Prostate gland (tissue), 2 donors: Measurements from ENCODE around the gene CPT1C.

Source experiments
- POLR2A ChIP-seq: fragments of 450-650 bp; IDR thresholded peaks from one replicate; pipeline ENCODE4 v1.6.1; 2016; ENCODE audit warnings: antibody characterized with exemption, mild to moderate bottlenecking
- POLR2AphosphoS5 ChIP-seq: sonication (generic); formaldehyde crosslinking; IDR thresholded peaks from one replicate; pipeline ENCODE4 v1.6.1; 2017; ENCODE audit warnings: antibody characterized with exemption
- TF ChIP-seq, protein P1 (sequence below), 4 experiments: fragments of 200-600 bp in 2 of 4; fragments of 450-650 bp in 2 of 4; sonication (generic) in 2 of 4; IDR thresholded peaks; 1 replicate in 3 of 4; 2 replicates in 1 of 4; pipeline ENCODE4 v1.5.1; 2016 to 2019; ENCODE audit warnings: antibody characterized with exemption in 4 of 4, mild to moderate bottlenecking in 2 of 4, moderate library complexity in 2 of 4

DNA sequence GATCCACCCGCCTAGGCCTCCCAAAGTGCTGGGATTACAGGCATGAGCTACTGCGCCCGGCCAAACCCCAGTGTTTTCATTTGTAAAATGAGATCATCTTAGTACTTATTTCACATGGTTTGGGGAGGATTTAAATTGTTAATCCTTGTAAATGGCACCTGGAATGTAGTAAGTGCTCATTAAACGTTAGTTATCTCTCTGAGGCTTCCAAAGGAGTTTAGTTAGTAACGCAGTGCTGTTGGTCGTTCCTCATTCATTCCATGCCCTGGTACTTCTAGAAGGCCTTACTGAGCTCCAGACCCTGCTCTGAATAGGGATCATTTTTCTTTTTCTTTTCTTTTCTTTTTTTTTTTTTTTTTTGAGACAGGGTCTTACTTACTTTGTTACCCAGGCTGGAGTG, 5.2 kb downstream of the CPT1C start:
- TF ChIP-seq, protein P1, sequence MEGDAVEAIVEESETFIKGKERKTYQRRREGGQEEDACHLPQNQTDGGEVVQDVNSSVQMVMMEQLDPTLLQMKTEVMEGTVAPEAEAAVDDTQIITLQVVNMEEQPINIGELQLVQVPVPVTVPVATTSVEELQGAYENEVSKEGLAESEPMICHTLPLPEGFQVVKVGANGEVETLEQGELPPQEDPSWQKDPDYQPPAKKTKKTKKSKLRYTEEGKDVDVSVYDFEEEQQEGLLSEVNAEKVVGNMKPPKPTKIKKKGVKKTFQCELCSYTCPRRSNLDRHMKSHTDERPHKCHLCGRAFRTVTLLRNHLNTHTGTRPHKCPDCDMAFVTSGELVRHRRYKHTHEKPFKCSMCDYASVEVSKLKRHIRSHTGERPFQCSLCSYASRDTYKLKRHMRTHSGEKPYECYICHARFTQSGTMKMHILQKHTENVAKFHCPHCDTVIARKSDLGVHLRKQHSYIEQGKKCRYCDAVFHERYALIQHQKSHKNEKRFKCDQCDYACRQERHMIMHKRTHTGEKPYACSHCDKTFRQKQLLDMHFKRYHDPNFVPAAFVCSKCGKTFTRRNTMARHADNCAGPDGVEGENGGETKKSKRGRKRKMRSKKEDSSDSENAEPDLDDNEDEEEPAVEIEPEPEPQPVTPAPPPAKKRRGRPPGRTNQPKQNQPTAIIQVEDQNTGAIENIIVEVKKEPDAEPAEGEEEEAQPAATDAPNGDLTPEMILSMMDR (IDR thresholded peaks at IDR 0.05) = no peak
- TF ChIP-seq POLR2AphosphoS5 (no peak), POLR2A (no peak)
